ENCODE measurements around the gene CRYGA.

DNA sequence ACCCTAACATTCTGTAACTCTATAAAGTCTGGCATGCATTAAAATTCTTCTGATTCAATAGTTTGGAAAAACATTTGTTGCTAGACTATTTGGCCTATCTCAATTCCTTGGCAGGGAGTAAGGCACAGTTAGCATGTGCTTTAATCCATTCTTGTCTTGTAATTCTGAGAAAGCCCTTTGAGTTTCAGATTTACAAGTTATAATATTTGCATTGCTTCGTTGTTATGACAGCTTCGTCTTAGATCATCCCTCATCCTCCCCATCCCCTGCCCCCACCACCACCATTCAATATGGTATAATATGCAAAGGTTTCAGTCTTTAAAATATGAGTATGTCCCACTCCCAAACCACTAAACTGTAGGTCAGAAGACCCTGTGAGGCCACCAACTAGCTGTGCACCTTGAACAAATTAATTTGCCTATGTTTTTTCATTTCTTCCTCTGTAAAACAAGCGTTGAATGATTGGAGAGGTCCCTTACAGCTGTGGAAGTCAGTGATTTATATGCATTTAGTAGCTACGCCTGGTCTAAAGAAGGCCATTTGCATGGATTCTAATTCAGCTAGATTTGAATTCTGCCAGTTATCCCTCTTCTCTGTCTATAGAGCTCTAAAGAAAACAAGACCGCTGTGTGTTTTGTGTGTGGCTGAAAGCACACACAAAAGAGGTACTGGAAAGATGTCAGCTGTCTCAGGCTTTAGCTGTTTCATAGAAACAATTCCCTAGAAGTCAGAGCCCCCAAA, 25.9 kb upstream of the CRYGA start:
- TF ChIP-seq, protein P1, sequence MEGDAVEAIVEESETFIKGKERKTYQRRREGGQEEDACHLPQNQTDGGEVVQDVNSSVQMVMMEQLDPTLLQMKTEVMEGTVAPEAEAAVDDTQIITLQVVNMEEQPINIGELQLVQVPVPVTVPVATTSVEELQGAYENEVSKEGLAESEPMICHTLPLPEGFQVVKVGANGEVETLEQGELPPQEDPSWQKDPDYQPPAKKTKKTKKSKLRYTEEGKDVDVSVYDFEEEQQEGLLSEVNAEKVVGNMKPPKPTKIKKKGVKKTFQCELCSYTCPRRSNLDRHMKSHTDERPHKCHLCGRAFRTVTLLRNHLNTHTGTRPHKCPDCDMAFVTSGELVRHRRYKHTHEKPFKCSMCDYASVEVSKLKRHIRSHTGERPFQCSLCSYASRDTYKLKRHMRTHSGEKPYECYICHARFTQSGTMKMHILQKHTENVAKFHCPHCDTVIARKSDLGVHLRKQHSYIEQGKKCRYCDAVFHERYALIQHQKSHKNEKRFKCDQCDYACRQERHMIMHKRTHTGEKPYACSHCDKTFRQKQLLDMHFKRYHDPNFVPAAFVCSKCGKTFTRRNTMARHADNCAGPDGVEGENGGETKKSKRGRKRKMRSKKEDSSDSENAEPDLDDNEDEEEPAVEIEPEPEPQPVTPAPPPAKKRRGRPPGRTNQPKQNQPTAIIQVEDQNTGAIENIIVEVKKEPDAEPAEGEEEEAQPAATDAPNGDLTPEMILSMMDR (IDR thresholded peaks at IDR 0.05), result no peak
- TF ChIP-seq EZH2phosphoT487 (IDR thresholded peaks at IDR 0.05), result no peak
- no peak for TF ChIP-seq EZH2 (IDR thresholded peaks at IDR 0.05)

Measured in neural progenitor cell (in vitro differentiated cells).